ENCODE measurements around the gene RRM2. TPM values are rescaled to one million over a fixed set of nuclear protein-coding genes. Genes with fewer than 3 reads are reported as not detected.

The RRM2 gene
- total RNA-seq, 1 experiment from 2014 or later: 163 TPM

DNA sequence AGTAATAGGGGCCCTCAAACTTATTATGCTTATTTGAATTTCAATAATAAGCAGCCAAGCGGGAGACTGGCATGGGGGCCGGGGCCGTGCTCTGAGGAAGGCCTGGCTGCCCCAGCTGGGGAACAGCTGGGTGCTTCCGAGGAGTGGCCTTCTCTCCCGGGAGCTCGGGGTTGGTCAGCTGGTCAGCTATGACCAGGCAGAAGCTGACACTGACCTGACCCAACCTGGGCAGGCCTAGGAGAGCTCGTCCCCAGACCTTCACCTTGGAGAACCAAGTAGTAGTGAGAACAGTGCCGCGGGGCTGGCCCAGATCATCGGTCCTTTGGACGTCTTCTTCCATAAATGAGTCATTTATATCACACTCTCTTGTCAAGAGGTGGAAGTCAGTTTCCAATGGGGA, 36.1 kb downstream of the RRM2 start:
- no peak overlapping the region for H3K23ac ChIP-seq (ENCODE audit: insufficient read length, low read depth, low read length)
- peaks cover 9 to 23% of the 10 kb centered on the region in 2 experiments for H3K4me1 Mint-ChIP-seq
- H3K23me2 ChIP-seq (ENCODE audit: insufficient read length, low read depth, low read length, poor library complexity, severe bottlenecking): no peaks in the 10 kb centered on the region
- H2BK20ac ChIP-seq (ENCODE audit: low read depth, low read length, poor library complexity, severe bottlenecking): no peak overlapping the region
- H3K27me3 Mint-ChIP-seq (ENCODE audit: low read depth): no peaks in the 10 kb centered on the region
- peaks cover 0 to 8% (median 5%) of the 10 kb centered on the region in 3 experiments; a peak in 5 of 7 replicates for H3K36me3 Mint-ChIP-seq (ENCODE audit: insufficient read depth in 1 of 3, low read depth in 3 of 3)
- H3K4ac ChIP-seq (ENCODE audit: low read depth, low read length): no peak overlapping the region
- H2AFZ ChIP-seq (ENCODE audit: low read length): no peak overlapping the region
- H2BK120ac ChIP-seq (ENCODE audit: low read depth, low read length, poor library complexity, severe bottlenecking): no peak overlapping the region
- no peak overlapping the region for H3K9ac ChIP-seq (ENCODE audit: extremely low read depth, insufficient read length, low read length)
- no peak overlapping the region for H2BK15ac ChIP-seq (ENCODE audit: low read depth, low read length)
- H2BK12ac ChIP-seq (ENCODE audit: insufficient read length, low read depth, low read length): no peak overlapping the region
- H4K5ac ChIP-seq (ENCODE audit: insufficient read length, low read depth, low read length): no peak overlapping the region
- no peak overlapping the region for H4K91ac ChIP-seq (ENCODE audit: insufficient read length, low read depth, low read length)
- no peaks in the 10 kb centered on the region for H3K27me3 ChIP-seq (ENCODE audit: insufficient read depth, low read length)
- H3K79me1 ChIP-seq (ENCODE audit: insufficient read depth, low read depth, low read length, poor library complexity, severe bottlenecking): no peaks in the 10 kb centered on the region
- H2BK5ac ChIP-seq (ENCODE audit: insufficient read length, low read length): no peak overlapping the region
- peak overlapping the region in 1 of 3 experiments; percentile 70; a peak in 1 of 7 replicates for H3K27ac Mint-ChIP-seq
- TF ChIP-seq, protein P1, sequence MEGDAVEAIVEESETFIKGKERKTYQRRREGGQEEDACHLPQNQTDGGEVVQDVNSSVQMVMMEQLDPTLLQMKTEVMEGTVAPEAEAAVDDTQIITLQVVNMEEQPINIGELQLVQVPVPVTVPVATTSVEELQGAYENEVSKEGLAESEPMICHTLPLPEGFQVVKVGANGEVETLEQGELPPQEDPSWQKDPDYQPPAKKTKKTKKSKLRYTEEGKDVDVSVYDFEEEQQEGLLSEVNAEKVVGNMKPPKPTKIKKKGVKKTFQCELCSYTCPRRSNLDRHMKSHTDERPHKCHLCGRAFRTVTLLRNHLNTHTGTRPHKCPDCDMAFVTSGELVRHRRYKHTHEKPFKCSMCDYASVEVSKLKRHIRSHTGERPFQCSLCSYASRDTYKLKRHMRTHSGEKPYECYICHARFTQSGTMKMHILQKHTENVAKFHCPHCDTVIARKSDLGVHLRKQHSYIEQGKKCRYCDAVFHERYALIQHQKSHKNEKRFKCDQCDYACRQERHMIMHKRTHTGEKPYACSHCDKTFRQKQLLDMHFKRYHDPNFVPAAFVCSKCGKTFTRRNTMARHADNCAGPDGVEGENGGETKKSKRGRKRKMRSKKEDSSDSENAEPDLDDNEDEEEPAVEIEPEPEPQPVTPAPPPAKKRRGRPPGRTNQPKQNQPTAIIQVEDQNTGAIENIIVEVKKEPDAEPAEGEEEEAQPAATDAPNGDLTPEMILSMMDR (conservative IDR thresholded peaks at IDR 0.05): no peak
- H4K8ac ChIP-seq (replicated peaks; ENCODE audit: insufficient read length, low read depth, low read length): no peak overlapping the region
- no peaks in the 10 kb centered on the region for H3K9me3 Mint-ChIP-seq
- no peaks in the 10 kb centered on the region for H3K9me3 ChIP-seq (ENCODE audit: control insufficient read depth, low read depth, low read length)
- H3K56ac ChIP-seq (ENCODE audit: insufficient read length, low read depth, low read length): no peak overlapping the region
- H4K20me1 ChIP-seq (ENCODE audit: control insufficient read depth, insufficient read depth, insufficient read length): peaks cover 2% of the 10 kb centered on the region
- H2AK5ac ChIP-seq (ENCODE audit: insufficient read length, low read length): no peak overlapping the region
- no peaks in the 10 kb centered on the region for H3K79me2 ChIP-seq (ENCODE audit: insufficient read depth, low read length)
- H3K14ac ChIP-seq (ENCODE audit: insufficient read depth, low read length): no peak overlapping the region
- H3K27ac ChIP-seq (ENCODE audit: insufficient read length, low read depth, low read length): no peak overlapping the region
- DNase-seq: no peak
- no peak overlapping the region for H3K4me2 ChIP-seq (ENCODE audit: insufficient read depth, insufficient read length, low read length)
- no CpG with 5 or more reads among the region's 11 CpGs for WGBS (ENCODE audit: extremely low coverage, insufficient read length, low lambda C conversion rate)
- H3K4me1 ChIP-seq (ENCODE audit: insufficient read depth, low read length): no peaks in the 10 kb centered on the region; the same call in 1 of the 2 replicates
- no peak overlapping the region for H3T11ph ChIP-seq (ENCODE audit: low read length)
- H3K4me3 Mint-ChIP-seq: no peak overlapping the region
- H3K18ac ChIP-seq (ENCODE audit: insufficient read length, low read depth, low read length): no peak overlapping the region
